Activated CD8-positive, alpha-beta memory T cell treated with anti-CD3 and anti-CD28 coated beads, Interleukin-2, amount 50 U/mL, for 4 hours (primary cell): Measurements from ENCODE around the gene C2orf72.
"Not testable (repeated sequence)": the region's sequence is repeated elsewhere in the genome, so short reads cannot be mapped to it uniquely, and the experiment has no call there.

ENCODE experiments used
- DNase-seq: peaks from one replicate; pipeline ENCODE4 v3.0.0-alpha.2; 2020

Gene C2orf72

GRCh38 chr2:231037202-231037730 is at the start of gene C2orf72:
TSS of gene C2orf72 (plus strand) at chr2:231037523. CDS start at chr2:231037566, 43 bp downstream.
- no peak for DNase-seq

- no peak for DNase-seq
Measured at GRCh38 chr2:230989731-230990130, 47.6 kb upstream of the C2orf72 start.

- no peak for DNase-seq
Measured at GRCh38 chr2:230990131-230990898, 47.0 kb upstream of the C2orf72 start.

GRCh38 chr2:230990899-230991150 is 46.5 kb upstream of the C2orf72 start:
- DNase-seq = no peak

- no peak for DNase-seq
Measured at GRCh38 chr2:230991598-230991997, 45.7 kb upstream of the C2orf72 start.

GRCh38 chr2:230995821-230996220 is 41.5 kb upstream of the C2orf72 start, which contains the start of gene SPATA3:
TSS of gene SPATA3 (plus strand) at chr2:230996121. CDS start at chr2:230996234, 113 bp downstream.
- DNase-seq = no peak

GRCh38 chr2:230996661-230997060 is 40.7 kb upstream of the C2orf72 start:
- no peak for DNase-seq

- DNase-seq = no peak
Measured at GRCh38 chr2:230998882-230999281, 38.4 kb upstream of the C2orf72 start.

GRCh38 chr2:230999477-230999876 is 37.8 kb upstream of the C2orf72 start:
- no peak for DNase-seq

- no peak for DNase-seq
Measured at GRCh38 chr2:231000211-231000904, 37.0 kb upstream of the C2orf72 start.

- DNase-seq = no peak
Measured at GRCh38 chr2:231001036-231001435, 36.3 kb upstream of the C2orf72 start.

GRCh38 chr2:231001921-231002320 is 35.4 kb upstream of the C2orf72 start:
- no peak for DNase-seq

- no peak for DNase-seq
Measured at GRCh38 chr2:231002641-231003040, 34.7 kb upstream of the C2orf72 start.

- DNase-seq = no peak
Measured at GRCh38 chr2:231003186-231003585, 34.1 kb upstream of the C2orf72 start.

- DNase-seq = not testable (repeated sequence)
Measured at GRCh38 chr2:231004930-231005329, 32.4 kb upstream of the C2orf72 start.

GRCh38 chr2:231007286-231008098 is 29.8 kb upstream of the C2orf72 start:
- DNase-seq = no peak

- DNase-seq = no peak
Measured at GRCh38 chr2:231008131-231008530, 29.2 kb upstream of the C2orf72 start.

GRCh38 chr2:231009236-231009919 is 27.9 kb upstream of the C2orf72 start:
- DNase-seq = no peak

GRCh38 chr2:231010201-231010730 is 27.1 kb upstream of the C2orf72 start:
- no peak for DNase-seq

- no peak for DNase-seq
Measured at GRCh38 chr2:231011526-231011925, 25.8 kb upstream of the C2orf72 start.

- no peak for DNase-seq
Measured at GRCh38 chr2:231012463-231012862, 24.9 kb upstream of the C2orf72 start.

GRCh38 chr2:231013820-231014219 is 23.5 kb upstream of the C2orf72 start:
- DNase-seq = no peak

GRCh38 chr2:231015478-231015877 is 21.8 kb upstream of the C2orf72 start:
- no peak for DNase-seq
